Measurements from ENCODE around the gene EBF4.

EBF4 gene

GRCh38 chr20:2729251-2729713 is 36.7 kb downstream of the EBF4 start:
- no peak for DNase-seq (ENCODE audit: extremely low read depth, insufficient read length)
- no peak overlapping the region for H3K4me3 ChIP-seq (replicated peaks; ENCODE audit: low read depth, low read length)
- TF ChIP-seq CTCF (IDR thresholded peaks at IDR 0.05; ENCODE audit: insufficient read depth, low read length, poor library complexity, severe bottlenecking) = no peak
- no peaks in the 10 kb centered on the region; the same call in 1 of the 2 replicates for H3K27me3 ChIP-seq (replicated peaks; ENCODE audit: control insufficient read depth, insufficient read depth, low read length)
- H3K36me3 ChIP-seq (ENCODE audit: control insufficient read depth, insufficient read depth, low read length) = no peaks in the 10 kb centered on the region

GRCh38 chr20:2729791-2730190 is 37.2 kb downstream of the EBF4 start:
- no peak for TF ChIP-seq CTCF (IDR thresholded peaks at IDR 0.05; ENCODE audit: insufficient read depth, low read length, poor library complexity, severe bottlenecking)
- H3K27me3 ChIP-seq (replicated peaks; ENCODE audit: control insufficient read depth, insufficient read depth, low read length) = no peaks in the 10 kb centered on the region; the same call in 1 of the 2 replicates

GRCh38 chr20:2734899-2735298 is 42.3 kb downstream of the EBF4 start:
- Histone ChIP-seq H3K4me3 (replicated peaks; ENCODE audit: low read depth, low read length) (no peak overlapping the region), H3K36me3 (ENCODE audit: control insufficient read depth, insufficient read depth, low read length) (no peaks in the 10 kb centered on the region), H3K27me3 (replicated peaks; ENCODE audit: control insufficient read depth, insufficient read depth, low read length) (no peaks in the 10 kb centered on the region; the same call in 1 of the 2 replicates)
- no peak for DNase-seq (ENCODE audit: extremely low read depth, insufficient read length)
- no peak for TF ChIP-seq CTCF (IDR thresholded peaks at IDR 0.05; ENCODE audit: insufficient read depth, low read length, poor library complexity, severe bottlenecking)

More at GRCh38 chr20:2729791-2730190, 37.2 kb downstream of the EBF4 start:
- DNase-seq (ENCODE audit: extremely low read depth, insufficient read length) = no peak
- H3K36me3 ChIP-seq (ENCODE audit: control insufficient read depth, insufficient read depth, low read length) = no peaks in the 10 kb centered on the region
- H3K4me3 ChIP-seq (replicated peaks; ENCODE audit: low read depth, low read length) = no peak overlapping the region

- no peak overlapping the region for H3K4me3 ChIP-seq (replicated peaks; ENCODE audit: low read depth, low read length)
- DNase-seq (ENCODE audit: extremely low read depth, insufficient read length) = no peak
- H3K36me3 ChIP-seq (ENCODE audit: control insufficient read depth, insufficient read depth, low read length) = no peaks in the 10 kb centered on the region
- no peak for TF ChIP-seq CTCF (IDR thresholded peaks at IDR 0.05; ENCODE audit: insufficient read depth, low read length, poor library complexity, severe bottlenecking)
- no peaks in the 10 kb centered on the region; the same call in 1 of the 2 replicates for H3K27me3 ChIP-seq (replicated peaks; ENCODE audit: control insufficient read depth, insufficient read depth, low read length)
These were observed 43.9 kb downstream of the EBF4 start for GRCh38 chr20:2736441-2736840.

GRCh38 chr20:2738331-2739041 is 45.9 kb downstream of the EBF4 start:
- Histone ChIP-seq H3K27me3 (replicated peaks; ENCODE audit: control insufficient read depth, insufficient read depth, low read length) (no peaks in the 10 kb centered on the region), H3K4me3 (replicated peaks; ENCODE audit: low read depth, low read length) (no peak overlapping the region), H3K36me3 (ENCODE audit: control insufficient read depth, insufficient read depth, low read length) (no peaks in the 10 kb centered on the region)
- no peak for DNase-seq (ENCODE audit: extremely low read depth, insufficient read length)
- TF ChIP-seq CTCF (IDR thresholded peaks at IDR 0.05; ENCODE audit: insufficient read depth, low read length, poor library complexity, severe bottlenecking) = no peak
